ENCODE data around the gene TRIM74.
"Not testable (repeated sequence)": the region's sequence is repeated elsewhere in the genome, so short reads cannot be mapped to it uniquely, and the experiment has no call there.

- TF ChIP-seq POLR2A, CTCF (IDR thresholded peaks at IDR 0.05): not testable (repeated sequence)
Observed at GRCh38 chr7:72942956-72943355, 26.3 kb downstream of the TRIM74 start.
